RWPE2 (cell line): ENCODE results near the gene TPCN2.

ENCODE experiments used
- ATAC-seq: fragments of 200-7000 bp; cut with Tn5 transposase; 3 replicates; pipeline ENCODE4 v1.9.1; 2021; ENCODE audit warnings: low read depth
- DNase-seq: peaks from one replicate; pipeline ENCODE4 v3.0.0-alpha.2; 2020; ENCODE audit warnings: low spot score
- H3K27ac ChIP-seq: fragments of 450-650 bp; 2 replicates; pipeline ENCODE4 v1.5.1; 2017; ENCODE audit warnings: mild to moderate bottlenecking; ENCODE audit not compliant: poor library complexity, severe bottlenecking
- H3K27me3 ChIP-seq: fragments of 250-450 bp; sonication (Bioruptor Pico); 2 replicates; pipeline ENCODE4 v1.5.1; 2021; ENCODE audit warnings: mild to moderate bottlenecking, moderate library complexity; ENCODE audit not compliant: insufficient read depth, poor library complexity, severe bottlenecking
- H3K36me3 ChIP-seq: fragments of 250-450 bp; sonication (Bioruptor Pico); 2 replicates; pipeline ENCODE4 v1.5.1; 2020; ENCODE audit warnings: low read depth, mild to moderate bottlenecking, moderate library complexity
- H3K4me1 ChIP-seq: fragments of 250-450 bp; sonication (Bioruptor Pico); 2 replicates; pipeline ENCODE4 v1.5.1; 2021; ENCODE audit warnings: mild to moderate bottlenecking, moderate library complexity; ENCODE audit not compliant: insufficient read depth, poor library complexity, severe bottlenecking
- H3K4me3 ChIP-seq: fragments of 250-450 bp; sonication (Bioruptor Pico); 2 replicates; pipeline ENCODE4 v1.5.1; 2021; ENCODE audit warnings: mild to moderate bottlenecking, moderate library complexity; ENCODE audit not compliant: severe bottlenecking
- H3K9me3 ChIP-seq: fragments of 250-450 bp; sonication (Bioruptor Pico); 2 replicates; pipeline ENCODE4 v1.5.1; 2021; ENCODE audit warnings: mild to moderate bottlenecking, moderate library complexity; ENCODE audit not compliant: severe bottlenecking
- TF ChIP-seq, protein P1 (sequence below): fragments of 450-650 bp; IDR thresholded peaks from one replicate; pipeline ENCODE4 v1.5.1; 2017; ENCODE audit warnings: mild to moderate bottlenecking, moderate library complexity; ENCODE audit not compliant: poor library complexity, severe bottlenecking

TPCN2 gene

DNA sequence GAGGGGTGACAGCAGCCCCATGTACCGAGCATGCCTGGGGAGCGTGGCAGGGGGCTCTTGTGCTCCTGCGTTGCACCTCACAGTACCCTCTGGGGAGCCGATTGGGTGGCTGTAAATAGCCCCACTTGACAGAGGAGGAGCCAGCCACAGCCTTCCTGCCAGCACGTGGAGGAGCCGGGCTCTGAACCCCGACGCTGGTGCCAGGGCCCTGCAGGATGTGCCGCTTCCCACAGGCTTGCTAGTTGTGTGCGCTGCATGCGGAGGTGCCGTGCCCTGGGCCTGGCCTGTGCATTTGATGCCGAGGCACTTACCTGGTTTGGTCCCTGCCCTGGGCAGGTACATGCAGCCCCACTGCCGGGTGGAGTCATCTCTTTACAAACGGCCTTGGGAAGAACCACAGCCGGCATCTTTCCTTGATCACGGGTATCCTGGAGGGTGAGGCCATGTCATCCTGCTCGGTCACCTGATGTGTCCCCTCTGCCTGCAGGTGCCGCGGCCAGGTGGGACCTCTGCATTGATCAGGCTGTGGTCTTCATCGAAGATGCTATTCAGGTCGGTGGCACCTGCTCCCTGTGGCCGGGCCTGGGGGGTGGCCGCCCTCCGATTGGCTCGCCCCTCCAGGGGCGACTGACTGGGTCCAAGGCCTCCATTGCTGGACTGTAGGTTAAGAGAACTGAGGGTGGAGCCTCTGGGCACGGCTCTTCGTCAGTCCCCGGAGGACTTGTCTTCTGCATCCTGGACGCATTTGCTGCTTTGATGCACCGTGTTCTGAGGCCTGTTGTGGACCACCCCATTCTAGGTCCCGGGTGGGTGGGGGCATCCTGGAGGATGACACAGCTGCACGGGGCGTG lies 5.0 kb downstream of the TPCN2 start:
- H3K27ac ChIP-seq, result no peak overlapping the region
- TF ChIP-seq, protein P1, sequence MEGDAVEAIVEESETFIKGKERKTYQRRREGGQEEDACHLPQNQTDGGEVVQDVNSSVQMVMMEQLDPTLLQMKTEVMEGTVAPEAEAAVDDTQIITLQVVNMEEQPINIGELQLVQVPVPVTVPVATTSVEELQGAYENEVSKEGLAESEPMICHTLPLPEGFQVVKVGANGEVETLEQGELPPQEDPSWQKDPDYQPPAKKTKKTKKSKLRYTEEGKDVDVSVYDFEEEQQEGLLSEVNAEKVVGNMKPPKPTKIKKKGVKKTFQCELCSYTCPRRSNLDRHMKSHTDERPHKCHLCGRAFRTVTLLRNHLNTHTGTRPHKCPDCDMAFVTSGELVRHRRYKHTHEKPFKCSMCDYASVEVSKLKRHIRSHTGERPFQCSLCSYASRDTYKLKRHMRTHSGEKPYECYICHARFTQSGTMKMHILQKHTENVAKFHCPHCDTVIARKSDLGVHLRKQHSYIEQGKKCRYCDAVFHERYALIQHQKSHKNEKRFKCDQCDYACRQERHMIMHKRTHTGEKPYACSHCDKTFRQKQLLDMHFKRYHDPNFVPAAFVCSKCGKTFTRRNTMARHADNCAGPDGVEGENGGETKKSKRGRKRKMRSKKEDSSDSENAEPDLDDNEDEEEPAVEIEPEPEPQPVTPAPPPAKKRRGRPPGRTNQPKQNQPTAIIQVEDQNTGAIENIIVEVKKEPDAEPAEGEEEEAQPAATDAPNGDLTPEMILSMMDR, result no peak
- no peaks in the 10 kb centered on the region for H3K27me3 ChIP-seq
- DNase-seq (peak; percentile 55), ATAC-seq (no peak)
- no peaks in the 10 kb centered on the region for H3K9me3 ChIP-seq
- H3K4me3 ChIP-seq, result no peak overlapping the region
- no peaks in the 10 kb centered on the region for H3K4me1 ChIP-seq
- H3K36me3 ChIP-seq, result peaks cover 4% of the 10 kb centered on the region; the same call in 1 of the 2 replicates

DNA sequence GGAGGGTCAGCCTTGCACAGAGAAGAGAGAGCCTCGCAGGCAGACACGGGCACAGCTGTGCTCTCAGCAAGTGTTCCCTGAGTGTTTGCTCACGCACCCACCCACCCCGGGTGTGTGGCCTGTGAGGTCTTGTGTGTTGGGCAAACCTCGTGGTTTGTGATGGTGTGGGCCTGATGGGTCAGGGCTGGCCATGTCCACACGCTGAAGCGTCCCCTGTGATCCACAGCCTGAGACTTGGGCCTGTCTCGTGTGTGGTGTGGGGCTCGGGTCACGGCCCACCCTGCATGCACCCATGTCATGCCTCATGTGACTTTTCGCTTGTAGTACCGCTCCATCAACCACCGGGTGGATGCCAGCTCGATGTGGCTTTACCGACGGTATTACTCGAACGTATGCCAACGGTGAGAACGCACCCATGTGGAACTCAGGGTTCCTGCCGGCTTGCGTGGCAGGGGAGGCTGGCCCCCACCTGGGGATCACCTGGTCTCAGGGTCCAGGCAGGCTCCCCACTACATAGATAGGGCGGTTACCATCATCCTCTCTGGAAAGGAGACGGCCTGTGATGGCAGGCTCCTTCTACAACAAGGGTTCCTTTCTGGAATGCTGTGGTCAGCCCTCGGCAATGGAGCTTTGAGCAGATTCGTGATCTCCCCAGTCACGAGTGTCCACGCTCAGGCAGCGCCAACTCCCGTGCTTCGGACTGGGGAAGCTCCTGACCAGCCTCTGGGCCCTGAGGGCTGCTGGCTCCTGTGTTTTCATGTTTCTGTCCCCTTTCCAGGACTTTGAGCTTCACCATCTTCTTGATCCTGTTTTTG lies 5.9 kb downstream of the TPCN2 start:
- ATAC-seq, result no peak
- H3K27me3 ChIP-seq, result no peaks in the 10 kb centered on the region
- H3K36me3 ChIP-seq, result peaks cover 4% of the 10 kb centered on the region; the same call in 1 of the 2 replicates
- H3K27ac ChIP-seq, result no peak overlapping the region
- H3K9me3 ChIP-seq, result no peaks in the 10 kb centered on the region
- H3K4me3 ChIP-seq, result no peak overlapping the region
- no peaks in the 10 kb centered on the region for H3K4me1 ChIP-seq
- DNase-seq, result no peak
- TF ChIP-seq, protein P1, result no peak

DNA sequence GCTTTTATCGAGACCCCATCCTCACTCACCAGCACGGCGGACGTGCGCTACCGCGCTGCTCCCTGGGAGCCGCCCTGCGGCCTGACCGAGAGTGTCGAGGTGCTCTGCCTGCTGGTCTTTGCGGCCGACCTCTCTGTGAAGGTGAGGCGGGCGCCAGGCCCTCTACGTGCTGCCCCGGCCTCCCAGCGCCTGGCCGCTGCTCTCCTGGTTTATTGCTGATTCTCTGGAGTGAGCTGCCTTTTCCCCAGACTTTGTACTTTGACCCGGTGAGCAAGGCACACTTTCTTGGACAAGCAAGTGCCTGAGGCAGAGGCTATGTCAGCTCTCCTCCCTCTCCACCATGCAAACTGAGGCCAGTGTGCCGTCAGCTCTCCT lies 6.5 kb downstream of the TPCN2 start:
- DNase-seq (no peak), ATAC-seq (no peak)
- TF ChIP-seq, protein P1, result no peak
- H3K36me3 ChIP-seq, result peaks cover 4% of the 10 kb centered on the region; the same call in 1 of the 2 replicates
- H3K27ac ChIP-seq, result no peak overlapping the region
- no peaks in the 10 kb centered on the region for H3K9me3 ChIP-seq
- no peak overlapping the region for H3K4me3 ChIP-seq
- H3K4me1 ChIP-seq, result no peaks in the 10 kb centered on the region
- no peaks in the 10 kb centered on the region for H3K27me3 ChIP-seq

DNA sequence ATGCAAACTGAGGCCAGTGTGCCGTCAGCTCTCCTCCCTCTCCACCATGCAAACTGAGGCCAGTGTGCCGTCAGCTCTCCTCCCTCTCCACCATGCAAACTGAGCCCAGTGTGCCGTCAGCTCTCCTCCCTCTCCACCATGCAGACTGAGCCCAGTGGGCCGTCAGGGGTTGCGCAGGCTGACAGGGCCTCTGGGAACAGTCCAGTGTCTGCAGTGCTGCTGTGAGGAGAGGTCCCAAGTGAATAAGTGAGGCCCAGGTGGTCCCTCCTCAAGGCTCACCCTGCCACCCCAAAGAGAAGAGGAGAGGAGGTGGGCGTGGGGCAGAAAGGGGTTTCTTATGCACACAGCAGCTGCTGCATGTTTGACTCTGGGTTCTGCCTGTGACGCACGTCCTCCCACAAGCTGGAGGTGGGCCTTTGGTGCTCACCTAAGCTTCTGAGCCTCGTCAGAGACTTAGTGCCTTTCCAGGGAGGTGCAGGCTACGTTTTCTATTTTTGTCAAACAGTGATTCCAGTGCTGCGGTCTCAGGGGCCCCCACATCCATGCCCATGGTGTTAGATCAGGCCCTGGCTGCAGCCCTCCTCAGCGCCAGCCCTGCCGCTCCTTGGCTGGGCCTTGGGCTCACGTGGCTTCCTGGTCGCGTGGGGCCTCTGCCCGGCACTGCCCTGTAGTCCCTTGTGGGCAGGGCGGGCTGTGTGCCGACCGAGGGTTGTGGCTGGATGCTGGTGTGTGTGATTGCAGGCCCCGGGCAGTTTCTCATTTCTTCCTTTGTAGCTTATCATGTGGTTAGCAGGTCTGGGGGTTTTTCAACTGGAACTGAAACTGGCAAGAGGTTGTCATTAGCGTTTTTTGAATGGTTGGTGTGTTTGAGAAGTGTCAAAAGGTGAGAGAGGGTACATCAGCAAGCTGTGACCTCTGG lies 7.1 kb downstream of the TPCN2 start:
- no peaks in the 10 kb centered on the region for H3K4me1 ChIP-seq
- ATAC-seq, result no peak
- H3K36me3 ChIP-seq, result peaks cover 4% of the 10 kb centered on the region; the same call in 1 of the 2 replicates
- H3K27me3 ChIP-seq, result no peaks in the 10 kb centered on the region
- no peak overlapping the region for H3K27ac ChIP-seq
- H3K4me3 ChIP-seq, result no peak overlapping the region
- peak; percentile 47 for DNase-seq
- TF ChIP-seq, protein P1, result no peak
- H3K9me3 ChIP-seq, result no peaks in the 10 kb centered on the region
